Osteocyte (in vitro differentiated cells): Measurements from ENCODE around the gene NBR1. TPM values are rescaled to one million over a fixed set of nuclear protein-coding genes. Genes with fewer than 3 reads are reported as not detected.
A peak's percentile ranks its signal among the peaks of the same experiment; 100 is the strongest.
"Not testable (repeated sequence)": the region's sequence is repeated elsewhere in the genome, so short reads cannot be mapped to it uniquely, and the experiment has no call there.

Experiments used
- DNase-seq: peaks from one replicate; pipeline ENCODE4 v3.0.0; 2021; ENCODE audit warnings: mixed read lengths; ENCODE audit not compliant: unreplicated experiment; ENCODE audit errors: extremely low spot score
- H3K27ac Mint-ChIP-seq: one replicate; pipeline ENCODE4 v1.8.0; 2021; ENCODE audit warnings: mild to moderate bottlenecking, mixed read lengths; ENCODE audit not compliant: unreplicated experiment
- H3K27me3 Mint-ChIP-seq: one replicate; pipeline ENCODE4 v1.8.0; 2021; ENCODE audit warnings: mixed read lengths; ENCODE audit not compliant: unreplicated experiment
- H3K36me3 Mint-ChIP-seq: one replicate; pipeline ENCODE4 v1.8.0; 2021; ENCODE audit warnings: mixed read lengths; ENCODE audit not compliant: unreplicated experiment
- H3K4me1 Mint-ChIP-seq: one replicate; pipeline ENCODE4 v1.8.0; 2021; ENCODE audit warnings: mixed read lengths; ENCODE audit not compliant: unreplicated experiment
- H3K4me3 Mint-ChIP-seq: one replicate; pipeline ENCODE4 v1.8.0; 2021; ENCODE audit warnings: mild to moderate bottlenecking, moderate library complexity, mixed read lengths; ENCODE audit not compliant: unreplicated experiment
- H3K9me3 Mint-ChIP-seq: one replicate; pipeline ENCODE4 v1.8.0; 2021; ENCODE audit warnings: mixed read lengths; ENCODE audit not compliant: unreplicated experiment
- total RNA-seq: library from RNA; stranded (reverse); gene quantifications from 2 replicates; pipeline ENCODE4 v1.2.1, GENCODE V29; 2021
- TF ChIP-seq, protein P1 (sequence below): fragments of 200-600 bp; sonication (generic); IDR thresholded peaks from 2 replicates; pipeline ENCODE4 v1.5.0; 2021; ENCODE audit warnings: antibody characterized with exemption, mild to moderate bottlenecking, moderate library complexity

Gene NBR1
- total RNA-seq, 1 donor from 2014 or later = 102 TPM

DNA sequence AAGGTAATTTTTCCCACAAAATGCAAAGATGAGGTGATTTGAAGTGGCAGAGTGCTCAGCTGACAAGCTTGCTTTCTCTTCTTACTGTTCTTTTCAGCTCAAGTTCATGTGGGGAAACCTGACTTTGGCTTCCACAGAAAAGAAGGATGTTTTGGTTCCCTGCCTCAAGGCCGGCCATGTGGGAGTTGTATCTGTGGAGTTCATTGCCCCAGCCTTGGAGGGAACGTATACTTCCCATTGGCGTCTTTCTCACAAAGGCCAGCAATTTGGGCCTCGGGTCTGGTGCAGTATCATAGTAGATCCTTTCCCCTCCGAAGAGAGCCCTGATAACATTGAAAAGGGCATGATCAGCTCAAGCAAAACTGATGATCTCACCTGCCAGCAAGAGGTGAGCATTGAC is 22.2 kb downstream of the NBR1 start:
- peaks cover 68% of the 10 kb centered on the region for H3K36me3 Mint-ChIP-seq

DNA sequence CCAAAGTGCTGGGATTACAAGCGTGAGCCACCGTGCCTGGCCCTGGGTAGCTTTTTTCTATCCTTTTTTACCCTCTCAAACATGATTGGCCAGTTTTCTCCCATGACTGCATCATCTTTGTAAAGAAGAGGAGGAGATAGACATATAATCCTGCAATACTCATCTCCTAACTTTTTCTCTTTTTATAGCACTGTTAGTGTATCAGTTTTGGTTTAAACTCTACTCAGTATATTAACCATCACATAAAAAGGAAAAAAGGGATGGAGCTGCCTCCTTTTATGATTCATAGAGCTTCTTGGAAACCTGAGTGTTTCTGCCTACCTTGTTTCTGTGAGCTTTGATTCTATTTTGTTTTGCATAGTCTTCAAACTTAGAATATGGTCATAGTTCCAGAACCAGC is 28.6 kb downstream of the NBR1 start:
- Mint-ChIP-seq H3K4me1 (no peaks in the 10 kb centered on the region), H3K27ac (no peak overlapping the region), H3K4me3 (no peak overlapping the region), H3K36me3 (peaks cover 51% of the 10 kb centered on the region), H3K27me3 (no peaks in the 10 kb centered on the region), H3K9me3 (no peaks in the 10 kb centered on the region)
- TF ChIP-seq, protein P1, sequence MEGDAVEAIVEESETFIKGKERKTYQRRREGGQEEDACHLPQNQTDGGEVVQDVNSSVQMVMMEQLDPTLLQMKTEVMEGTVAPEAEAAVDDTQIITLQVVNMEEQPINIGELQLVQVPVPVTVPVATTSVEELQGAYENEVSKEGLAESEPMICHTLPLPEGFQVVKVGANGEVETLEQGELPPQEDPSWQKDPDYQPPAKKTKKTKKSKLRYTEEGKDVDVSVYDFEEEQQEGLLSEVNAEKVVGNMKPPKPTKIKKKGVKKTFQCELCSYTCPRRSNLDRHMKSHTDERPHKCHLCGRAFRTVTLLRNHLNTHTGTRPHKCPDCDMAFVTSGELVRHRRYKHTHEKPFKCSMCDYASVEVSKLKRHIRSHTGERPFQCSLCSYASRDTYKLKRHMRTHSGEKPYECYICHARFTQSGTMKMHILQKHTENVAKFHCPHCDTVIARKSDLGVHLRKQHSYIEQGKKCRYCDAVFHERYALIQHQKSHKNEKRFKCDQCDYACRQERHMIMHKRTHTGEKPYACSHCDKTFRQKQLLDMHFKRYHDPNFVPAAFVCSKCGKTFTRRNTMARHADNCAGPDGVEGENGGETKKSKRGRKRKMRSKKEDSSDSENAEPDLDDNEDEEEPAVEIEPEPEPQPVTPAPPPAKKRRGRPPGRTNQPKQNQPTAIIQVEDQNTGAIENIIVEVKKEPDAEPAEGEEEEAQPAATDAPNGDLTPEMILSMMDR = no peak
- no peak for DNase-seq

More for the DNA sequence above, 22.2 kb downstream of the NBR1 start:
- peak; percentile 60 for DNase-seq
- Mint-ChIP-seq H3K9me3 (no peaks in the 10 kb centered on the region), H3K4me1 (no peaks in the 10 kb centered on the region), H3K27ac (no peak overlapping the region), H3K27me3 (no peaks in the 10 kb centered on the region), H3K4me3 (no peak overlapping the region)
- TF ChIP-seq, protein P1 = no peak

DNA sequence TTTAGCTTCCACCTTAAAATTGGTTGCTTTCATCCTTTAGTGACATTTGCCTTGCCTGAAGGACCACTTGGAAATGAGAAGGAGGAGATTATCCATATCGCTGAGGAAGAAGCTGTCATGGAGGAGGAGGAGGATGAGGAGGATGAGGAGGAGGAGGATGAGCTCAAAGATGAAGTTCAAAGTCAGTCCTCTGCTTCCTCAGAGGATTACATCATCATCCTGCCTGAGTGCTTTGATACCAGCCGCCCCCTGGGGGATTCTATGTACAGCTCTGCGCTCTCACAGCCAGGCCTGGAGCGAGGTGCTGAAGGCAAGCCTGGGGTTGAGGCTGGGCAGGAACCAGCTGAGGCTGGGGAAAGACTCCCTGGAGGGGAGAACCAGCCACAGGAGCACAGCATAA is 29.1 kb downstream of the NBR1 start:
- Mint-ChIP-seq H3K27me3 (no peaks in the 10 kb centered on the region), H3K36me3 (peaks cover 51% of the 10 kb centered on the region), H3K4me3 (no peak overlapping the region), H3K4me1 (no peaks in the 10 kb centered on the region), H3K9me3 (no peaks in the 10 kb centered on the region), H3K27ac (peak overlapping the region; percentile 7)
- TF ChIP-seq, protein P1 = no peak
- DNase-seq = no peak

DNA sequence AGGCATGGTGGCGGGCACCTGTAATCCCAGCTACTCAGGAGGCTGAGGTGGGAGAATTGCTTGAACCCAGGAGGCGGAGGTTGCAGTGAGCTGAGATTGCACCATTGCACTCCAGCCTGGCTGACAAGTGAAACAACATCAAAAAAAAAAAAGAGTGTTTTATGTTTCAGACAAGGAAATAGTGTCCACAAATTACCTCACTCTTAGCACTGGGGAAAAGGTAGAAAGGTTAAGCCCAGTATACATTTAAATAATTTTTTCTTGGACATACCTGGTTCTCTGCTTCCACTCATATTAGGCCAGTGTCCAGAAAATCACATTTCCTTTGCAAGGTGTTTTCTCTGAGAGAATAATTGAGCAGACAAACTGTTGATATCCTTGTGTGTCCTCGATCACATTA is 32.0 kb downstream of the NBR1 start:
- not testable (repeated sequence) for DNase-seq, H3K4me3 Mint-ChIP-seq, H3K27ac Mint-ChIP-seq, H3K27me3 Mint-ChIP-seq, H3K4me1 Mint-ChIP-seq, H3K9me3 Mint-ChIP-seq
- peaks cover 52% of the 10 kb centered on the region for H3K36me3 Mint-ChIP-seq

DNA sequence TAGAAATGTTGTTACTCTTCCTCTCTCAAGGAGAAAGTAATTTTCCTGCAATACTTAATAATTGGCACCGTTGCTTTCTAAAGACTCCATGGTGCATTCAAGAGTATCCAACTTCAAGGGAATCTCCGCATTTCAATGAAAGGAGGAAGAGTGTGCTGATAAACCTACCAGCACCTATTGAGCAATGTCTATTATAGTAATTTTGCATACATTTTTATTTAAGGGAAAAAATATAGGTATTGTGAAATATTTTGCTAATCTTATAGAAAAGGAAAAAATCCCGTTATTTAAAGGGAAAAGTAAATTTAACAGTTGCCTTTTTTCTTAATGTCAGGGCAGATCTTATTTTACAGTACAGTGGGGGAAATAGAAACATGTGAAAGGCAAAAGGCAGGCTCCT is 39.6 kb downstream of the NBR1 start:
- H3K9me3 Mint-ChIP-seq = no peaks in the 10 kb centered on the region
- H3K27ac Mint-ChIP-seq = peak overlapping the region; percentile 95
- no peak for DNase-seq
- no peaks in the 10 kb centered on the region for H3K27me3 Mint-ChIP-seq
- H3K4me3 Mint-ChIP-seq = peak overlapping the region; percentile 96
- H3K4me1 Mint-ChIP-seq = peaks cover 27% of the 10 kb centered on the region
- TF ChIP-seq, protein P1 = no peak
- peaks cover 30% of the 10 kb centered on the region for H3K36me3 Mint-ChIP-seq

DNA sequence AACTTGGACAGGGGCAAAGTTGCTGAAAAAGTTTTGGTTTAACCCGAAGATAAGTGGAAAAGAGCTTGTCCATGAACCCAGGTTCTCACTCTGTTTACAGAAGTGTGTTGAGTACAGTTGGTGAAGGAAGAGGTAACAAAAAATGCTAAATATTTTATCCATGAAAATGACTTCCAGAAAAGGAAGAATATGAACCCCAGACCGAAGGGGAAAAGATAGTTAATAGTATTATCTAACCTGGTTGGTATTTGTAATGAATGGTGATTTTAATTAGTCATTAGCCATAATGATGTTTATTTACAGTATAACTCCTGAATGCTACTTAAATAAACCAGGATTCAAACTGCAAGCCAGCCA is 40.1 kb downstream of the NBR1 start:
- Mint-ChIP-seq H3K4me3 (peak overlapping the region; percentile 96), H3K36me3 (peaks cover 32% of the 10 kb centered on the region), H3K9me3 (no peaks in the 10 kb centered on the region), H3K27ac (peak overlapping the region; percentile 95), H3K27me3 (no peaks in the 10 kb centered on the region), H3K4me1 (peaks cover 27% of the 10 kb centered on the region)
- no peak for DNase-seq
- TF ChIP-seq, protein P1 = no peak
